MM.1S (cell line): ENCODE measurements around the gene CHST11.

ENCODE experiments used
- DNase-seq: peaks from one replicate; pipeline ENCODE4 v3.0.0-alpha.2; 2015
- H2AFZ ChIP-seq: fragments of 300-600 bp; sonication (generic); 2 replicates; pipeline ENCODE4 v1.6.0; 2016; ENCODE audit warnings: antibody characterized with exemption, low read length
- H3F3A ChIP-seq: fragments of 300-600 bp; sonication (generic); 2 replicates; pipeline ENCODE4 v1.6.1; 2016; ENCODE audit warnings: mild to moderate bottlenecking, antibody characterized with exemption, low read length, moderate library complexity, mixed read lengths; ENCODE audit not compliant: insufficient read depth
- H3K27ac ChIP-seq: fragments of 300-600 bp; sonication (generic); 2 replicates; pipeline ENCODE4 v1.5.1; 2016; ENCODE audit warnings: mild to moderate bottlenecking, low read length
- H3K27me3 ChIP-seq: fragments of 300-600 bp; sonication (generic); replicated peaks from 2 replicates; pipeline ENCODE4 v1.6.0; 2016; ENCODE audit warnings: low read length; ENCODE audit not compliant: insufficient read depth
- H3K36me3 ChIP-seq: fragments of 300-600 bp; sonication (generic); replicated peaks from 2 replicates; pipeline ENCODE4 v1.6.1; 2016; ENCODE audit warnings: mild to moderate bottlenecking, low read length, mixed read lengths; ENCODE audit not compliant: insufficient read depth
- H3K4me1 ChIP-seq: fragments of 300-600 bp; sonication (generic); 2 replicates; pipeline ENCODE4 v1.6.1; 2016; ENCODE audit warnings: low read length, mixed read lengths
- H3K4me2 ChIP-seq: fragments of 300-600 bp; sonication (generic); 2 replicates; pipeline ENCODE4 v1.6.0; 2016; ENCODE audit warnings: low read depth, low read length
- H3K4me3 ChIP-seq: fragments of 300-600 bp; sonication (generic); 2 replicates; pipeline ENCODE4 v1.5.1; 2016; ENCODE audit warnings: low read length, mixed read lengths
- H3K79me2 ChIP-seq: fragments of 300-600 bp; sonication (generic); 2 replicates; pipeline ENCODE4 v1.6.1; 2016; ENCODE audit warnings: mixed run types, low read length, mixed read lengths
- H3K9ac ChIP-seq: fragments of 300-600 bp; sonication (generic); 2 replicates; pipeline ENCODE4 v1.6.1; 2016; ENCODE audit warnings: low read length, mixed read lengths
- H3K9me2 ChIP-seq: fragments of 300-600 bp; sonication (generic); replicated peaks from 2 replicates; pipeline ENCODE4 v1.6.1; 2016; ENCODE audit warnings: mild to moderate bottlenecking, low read length, mixed read lengths; ENCODE audit not compliant: insufficient read depth
- H3K9me3 ChIP-seq: fragments of 300-600 bp; sonication (generic); replicated peaks from 2 replicates; pipeline ENCODE4 v1.6.1; 2016; ENCODE audit warnings: mild to moderate bottlenecking, low read length, mixed read lengths; ENCODE audit not compliant: insufficient read depth
- H4K20me1 ChIP-seq: fragments of 300-600 bp; sonication (generic); 2 replicates; pipeline ENCODE4 v1.6.1; 2016; ENCODE audit warnings: mild to moderate bottlenecking, low read length, moderate library complexity, mixed read lengths; ENCODE audit not compliant: insufficient read depth
- EZH2 ChIP-seq: fragments of 300-600 bp; sonication (generic); optimal IDR thresholded peaks from 2 replicates; pipeline ENCODE3; 2017; ENCODE audit warnings: low read depth, mild to moderate bottlenecking, antibody characterized with exemption, low read length, mixed read lengths
- EZH2phosphoT487 ChIP-seq: fragments of 300-600 bp; sonication (generic); IDR thresholded peaks from 2 replicates; pipeline ENCODE4 v1.6.1; 2018; ENCODE audit warnings: antibody characterized with exemption, low read length
- TF ChIP-seq, protein P1 (sequence below): fragments of 300-600 bp; sonication (generic); IDR thresholded peaks from 2 replicates; pipeline ENCODE4 v1.5.1; 2016; ENCODE audit warnings: antibody characterized with exemption, low read length, mixed read lengths

The CHST11 gene

GRCh38 chr12:104751120-104751519, 294.4 kb downstream of the CHST11 start:
- Histone ChIP-seq H2AFZ (no peak overlapping the region), H4K20me1 (no peaks in the 10 kb centered on the region), H3K9me2 (no peaks in the 10 kb centered on the region), H3K36me3 (no peaks in the 10 kb centered on the region), H3K4me3 (no peak overlapping the region), H3K9ac (no peak overlapping the region), H3K79me2 (peaks cover 4% of the 10 kb centered on the region; the same call in 1 of the 2 replicates), H3K27ac (no peak overlapping the region), H3K27me3 (no peaks in the 10 kb centered on the region), H3K4me1 (peaks cover 5% of the 10 kb centered on the region), H3F3A (no peaks in the 10 kb centered on the region), H3K4me2 (no peak overlapping the region), H3K9me3 (no peaks in the 10 kb centered on the region)
- DNase-seq, result no peak
- TF ChIP-seq, protein P1, sequence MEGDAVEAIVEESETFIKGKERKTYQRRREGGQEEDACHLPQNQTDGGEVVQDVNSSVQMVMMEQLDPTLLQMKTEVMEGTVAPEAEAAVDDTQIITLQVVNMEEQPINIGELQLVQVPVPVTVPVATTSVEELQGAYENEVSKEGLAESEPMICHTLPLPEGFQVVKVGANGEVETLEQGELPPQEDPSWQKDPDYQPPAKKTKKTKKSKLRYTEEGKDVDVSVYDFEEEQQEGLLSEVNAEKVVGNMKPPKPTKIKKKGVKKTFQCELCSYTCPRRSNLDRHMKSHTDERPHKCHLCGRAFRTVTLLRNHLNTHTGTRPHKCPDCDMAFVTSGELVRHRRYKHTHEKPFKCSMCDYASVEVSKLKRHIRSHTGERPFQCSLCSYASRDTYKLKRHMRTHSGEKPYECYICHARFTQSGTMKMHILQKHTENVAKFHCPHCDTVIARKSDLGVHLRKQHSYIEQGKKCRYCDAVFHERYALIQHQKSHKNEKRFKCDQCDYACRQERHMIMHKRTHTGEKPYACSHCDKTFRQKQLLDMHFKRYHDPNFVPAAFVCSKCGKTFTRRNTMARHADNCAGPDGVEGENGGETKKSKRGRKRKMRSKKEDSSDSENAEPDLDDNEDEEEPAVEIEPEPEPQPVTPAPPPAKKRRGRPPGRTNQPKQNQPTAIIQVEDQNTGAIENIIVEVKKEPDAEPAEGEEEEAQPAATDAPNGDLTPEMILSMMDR, result no peak
- TF ChIP-seq EZH2phosphoT487, result no peak
- TF ChIP-seq EZH2, result no peak

DNA sequence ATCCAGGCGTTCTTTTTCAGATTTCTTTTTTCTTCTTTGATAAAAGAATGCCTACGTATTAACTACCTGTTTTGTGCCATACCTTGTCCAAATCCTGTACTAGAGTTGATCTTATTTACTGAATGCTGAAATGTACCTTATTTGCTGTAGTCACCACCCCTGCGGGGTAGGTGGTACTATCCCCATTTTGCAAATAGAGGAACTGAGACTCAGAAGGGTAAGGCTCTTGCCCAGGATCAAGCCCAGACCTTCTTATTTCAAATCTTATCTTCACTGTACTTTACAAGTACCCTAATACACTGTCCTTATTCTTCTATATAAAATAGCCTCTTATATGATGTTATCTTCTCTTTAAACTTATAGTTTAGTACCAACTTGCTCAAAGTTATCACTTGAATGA, 294.8 kb downstream of the CHST11 start:
- Histone ChIP-seq H3K9me2 (no peaks in the 10 kb centered on the region), H3K4me3 (no peak overlapping the region), H3K79me2 (peaks cover 4% of the 10 kb centered on the region; the same call in 1 of the 2 replicates), H3K9ac (no peak overlapping the region), H4K20me1 (no peaks in the 10 kb centered on the region), H3K9me3 (no peaks in the 10 kb centered on the region), H3F3A (no peaks in the 10 kb centered on the region), H3K27ac (no peak overlapping the region), H3K36me3 (no peaks in the 10 kb centered on the region), H2AFZ (no peak overlapping the region), H3K4me1 (peaks cover 5% of the 10 kb centered on the region), H3K4me2 (no peak overlapping the region), H3K27me3 (no peaks in the 10 kb centered on the region)
- DNase-seq, result no peak
- TF ChIP-seq EZH2 (no peak), EZH2phosphoT487 (no peak)
- TF ChIP-seq, protein P1, result no peak

DNA sequence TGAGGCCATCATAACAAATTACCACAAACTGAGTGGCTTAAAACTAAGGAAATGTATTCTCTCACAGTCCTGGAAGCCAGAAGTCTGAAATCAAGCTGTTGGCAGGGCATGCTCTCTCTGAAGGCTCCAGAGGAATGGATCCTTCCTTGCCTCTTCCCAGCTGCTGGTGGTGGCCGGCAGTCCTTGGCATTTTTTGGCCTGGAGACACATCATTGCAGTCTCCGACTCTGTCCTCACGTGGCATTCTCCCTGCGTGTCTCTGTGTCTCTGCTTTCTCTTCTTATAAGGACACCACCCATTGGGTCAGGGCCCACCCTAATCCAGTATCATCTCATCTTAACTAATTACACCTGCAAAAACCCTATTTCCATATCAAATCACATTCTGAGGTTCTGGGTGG, 295.3 kb downstream of the CHST11 start:
- H3K4me2 ChIP-seq, result no peak overlapping the region
- DNase-seq, result no peak
- no peak for TF ChIP-seq EZH2
- TF ChIP-seq, protein P1, result no peak
- TF ChIP-seq EZH2phosphoT487, result no peak
- no peaks in the 10 kb centered on the region for H3K9me2 ChIP-seq
- H3K36me3 ChIP-seq, result no peaks in the 10 kb centered on the region
- no peaks in the 10 kb centered on the region for H3K27me3 ChIP-seq
- no peak overlapping the region for H3K27ac ChIP-seq
- no peaks in the 10 kb centered on the region for H4K20me1 ChIP-seq
- no peak overlapping the region for H3K4me3 ChIP-seq
- peaks cover 5% of the 10 kb centered on the region for H3K4me1 ChIP-seq
- H3K9ac ChIP-seq, result no peak overlapping the region
- H3F3A ChIP-seq, result no peaks in the 10 kb centered on the region
- H3K9me3 ChIP-seq, result no peaks in the 10 kb centered on the region
- H3K79me2 ChIP-seq, result peaks cover 4% of the 10 kb centered on the region; the same call in 1 of the 2 replicates
- no peak overlapping the region for H2AFZ ChIP-seq
